Prostate gland (tissue), 2 donors: ENCODE results near the gene ZMYND8. TPM values are rescaled to one million over a fixed set of nuclear protein-coding genes. Genes with fewer than 3 reads are reported as not detected.

Source experiments
- DNase-seq: peaks from one replicate; pipeline ENCODE4 v3.0.0-alpha.2; 2019; ENCODE audit warnings: low spot score
- H3K27ac ChIP-seq, 2 donors: fragments of 200-600 bp; sonication (generic); 2 replicates each; pipeline ENCODE4 v1.5.1; 2017 to 2019
- H3K27me3 ChIP-seq: fragments of 200-600 bp; sonication (generic); replicated peaks from 2 replicates; pipeline ENCODE4 v1.5.1; 2019; ENCODE audit not compliant: insufficient read depth
- H3K36me3 ChIP-seq, 2 donors: fragments of 200-600 bp; sonication (generic); 1 replicate in 1 of 2; 2 replicates in 1 of 2; pipeline versions ENCODE4 v1.5.1 to v1.8.1; 2017 to 2019
- H3K4me1 ChIP-seq: fragments of 200-600 bp; sonication (generic); replicated peaks from 2 replicates; pipeline ENCODE4 v1.5.1; 2019
- H3K4me3 ChIP-seq, 2 donors: fragments of 200-600 bp; sonication (generic); 2 replicates each; pipeline ENCODE4 v1.5.1; 2017 to 2019
- H3K9me3 ChIP-seq: fragments of 200-600 bp; sonication (generic); 2 replicates; pipeline ENCODE4 v1.5.1; 2017
- CTCF ChIP-seq, 4 experiments: fragments of 200-600 bp in 2 of 4; fragments of 450-650 bp in 2 of 4; sonication (generic) in 2 of 4; IDR thresholded peaks; 1 replicate in 3 of 4; 2 replicates in 1 of 4; pipeline ENCODE4 v1.5.1; 2016 to 2019; ENCODE audit warnings: antibody characterized with exemption in 4 of 4, mild to moderate bottlenecking in 2 of 4, moderate library complexity in 2 of 4
- POLR2A ChIP-seq: fragments of 450-650 bp; IDR thresholded peaks from one replicate; pipeline ENCODE4 v1.6.1; 2016; ENCODE audit warnings: antibody characterized with exemption, mild to moderate bottlenecking
- POLR2AphosphoS5 ChIP-seq: sonication (generic); formaldehyde crosslinking; IDR thresholded peaks from one replicate; pipeline ENCODE4 v1.6.1; 2017; ENCODE audit warnings: antibody characterized with exemption
- WGBS: methylation state at CpG from one replicate; pipeline ENCODE4 v1.1.5; 2018; 5-methylcytosine and 5-hydroxymethylcytosine counted together
- intact Hi-C: fragments of 100-400 bp; cut with DNase I; formaldehyde crosslinking; loops from one replicate; pipeline ENCODE4 v1.14.2; 2022
- total RNA-seq, 2 donors: library from RNA; depleted of rRNA; stranded (reverse); fragments of >200 nt; gene quantifications; one replicate each; pipeline ENCODE4 v1.1.0, GENCODE V29; 2016

Gene ZMYND8
- total RNA-seq, 2 donors from 2014 or later: 19.9 to 70.9 TPM

GRCh38 chr20:47334022-47334551 is 22.4 kb downstream of the ZMYND8 start:
- TF ChIP-seq CTCF (IDR thresholded peaks at IDR 0.05): no peak
- TF ChIP-seq POLR2A: peak; percentile 18
- TF ChIP-seq POLR2AphosphoS5: peak; percentile 98
- Histone ChIP-seq H3K9me3 (no peaks in the 10 kb centered on the region), H3K4me3 (peak overlapping the region in 1 of 2 donors; percentile 12), H3K27me3 (no peaks in the 10 kb centered on the region), H3K4me1 (no peaks in the 10 kb centered on the region), H3K36me3 (no peaks in the 10 kb centered on the region), H3K27ac (peak overlapping the region; percentile 77 to 87)
- 8% methylated on average over 6 of the region's 6 CpGs for WGBS
- intact Hi-C loops: loop anchor here (2.0 kb wide), 1 partner anchor 25 kb away; no protein-coding TSS in a partner anchor
- peak; percentile 74 for DNase-seq

- no peaks in the 10 kb centered on the region for H3K9me3 ChIP-seq
- H3K27me3 ChIP-seq: no peaks in the 10 kb centered on the region
- H3K27ac ChIP-seq: peak overlapping the region; percentile 77 to 87
- H3K36me3 ChIP-seq: no peaks in the 10 kb centered on the region
- H3K4me1 ChIP-seq: no peaks in the 10 kb centered on the region
- intact Hi-C loops: no loop called here
- no peak for DNase-seq
- 83% methylated on average over 8 of the region's 8 CpGs for WGBS
- no peak overlapping the region for H3K4me3 ChIP-seq
- no peak for TF ChIP-seq POLR2AphosphoS5
- TF ChIP-seq POLR2A: no peak
- no peak for TF ChIP-seq CTCF (IDR thresholded peaks at IDR 0.05)
These were observed 23.9 kb downstream of the ZMYND8 start for GRCh38 chr20:47332381-47333206.

- intact Hi-C loops: no loop called here
- H3K27ac ChIP-seq: peak overlapping the region; percentile 59 to 87
- no peaks in the 10 kb centered on the region for H3K4me1 ChIP-seq
- H3K9me3 ChIP-seq: no peaks in the 10 kb centered on the region
- H3K36me3 ChIP-seq: no peaks in the 10 kb centered on the region
- H3K27me3 ChIP-seq: no peaks in the 10 kb centered on the region
- WGBS: 76% methylated on average over 10 of the region's 10 CpGs
- no peak overlapping the region for H3K4me3 ChIP-seq
- no peak for DNase-seq
- no peak for TF ChIP-seq POLR2A
- no peak for TF ChIP-seq CTCF (IDR thresholded peaks at IDR 0.05)
- TF ChIP-seq POLR2AphosphoS5: no peak
These were observed 25.4 kb downstream of the ZMYND8 start for GRCh38 chr20:47330933-47331708.

GRCh38 chr20:47330071-47330470 is 26.4 kb downstream of the ZMYND8 start:
- WGBS: 62% methylated on average over 3 of the region's 3 CpGs
- intact Hi-C loops: no loop called here

More at GRCh38 chr20:47330071-47330470, 26.4 kb downstream of the ZMYND8 start:
- Histone ChIP-seq H3K4me3 (no peak overlapping the region), H3K36me3 (no peaks in the 10 kb centered on the region), H3K4me1 (no peaks in the 10 kb centered on the region), H3K9me3 (no peaks in the 10 kb centered on the region), H3K27me3 (no peaks in the 10 kb centered on the region), H3K27ac (peak overlapping the region; percentile 59 to 87)
- TF ChIP-seq POLR2A: no peak
- TF ChIP-seq CTCF (IDR thresholded peaks at IDR 0.05): no peak
- TF ChIP-seq POLR2AphosphoS5: no peak
- DNase-seq: no peak
